Activated CD4-positive, alpha-beta T cell treated with anti-CD3 and anti-CD28 coated beads for 36 hours (primary cell): ENCODE results near the gene ADGRD1. TPM values are rescaled to one million over a fixed set of nuclear protein-coding genes. Genes with fewer than 3 reads are reported as not detected.

Experiments used
- ATAC-seq: fragments of 200-7000 bp; cut with Tn5 transposase; one replicate; pipeline ENCODE4 v1.10.0; 2021; ENCODE audit warnings: mild to moderate bottlenecking, moderate library complexity
- CTCF ChIA-PET: fragments of 350-600 bp; sonication (Branson Sonifier 250); formaldehyde crosslinking; loops from one replicate; lab custom pipeline; 2021; ENCODE audit warnings: antibody characterized with exemption; lab: Charles Lee
- POLR2A ChIA-PET: fragments of 350-600 bp; sonication (Branson Sonifier 250); formaldehyde crosslinking; loops from one replicate; lab custom pipeline; 2021; ENCODE audit warnings: antibody characterized with exemption, inconsistent platforms; lab: Charles Lee
- DNase-seq: peaks from one replicate; pipeline ENCODE4 v3.0.0-alpha.2; 2020
- H3K27ac Mint-ChIP-seq: one replicate; pipeline ENCODE4 v1.8.0; 2021; ENCODE audit warnings: mixed read lengths
- H3K27me3 Mint-ChIP-seq: one replicate; pipeline ENCODE4 v1.8.0; 2021; ENCODE audit warnings: mixed read lengths
- H3K36me3 Mint-ChIP-seq: one replicate; pipeline ENCODE4 v1.8.0; 2021; ENCODE audit warnings: low read depth, mixed read lengths
- H3K4me1 Mint-ChIP-seq: one replicate; pipeline ENCODE4 v1.8.0; 2021; ENCODE audit warnings: mixed read lengths
- H3K4me3 Mint-ChIP-seq: one replicate; pipeline ENCODE4 v1.8.0; 2021; ENCODE audit warnings: mild to moderate bottlenecking, moderate library complexity, mixed read lengths
- H3K9me3 Mint-ChIP-seq: one replicate; pipeline ENCODE4 v1.8.0; 2021; ENCODE audit warnings: low read depth, mixed read lengths
- intact Hi-C, 2 experiments: fragments of 100-400 bp; cut with DNase I in 1 of 2; cut with micrococcal nuclease in 1 of 2; formaldehyde crosslinking; loops; one replicate each; pipeline versions ENCODE4 v1.14.2 to v1.15.1; 2022 to 2024; cut with DNase I, micrococcal nuclease
- total RNA-seq, 2 experiments: library from RNA; stranded (reverse); gene quantifications; one replicate each; pipeline ENCODE4 v1.2.3, GENCODE V29; 2021

Gene ADGRD1
- total RNA-seq, 2 experiments from 2014 or later: 1.8 to 2.3 TPM

GRCh38 chr12:131043401-131043871 is 89.7 kb downstream of the ADGRD1 start:
- DNase-seq: no peak
- Mint-ChIP-seq H3K27ac (no peak overlapping the region), H3K27me3 (no peaks in the 10 kb centered on the region), H3K9me3 (no peaks in the 10 kb centered on the region), H3K4me3 (no peak overlapping the region), H3K4me1 (no peaks in the 10 kb centered on the region), H3K36me3 (no peaks in the 10 kb centered on the region)
- ChIA-PET CTCF (no interaction called here), POLR2A (no interaction called here)
- ATAC-seq: no peak
- intact Hi-C loops: no loop called here

GRCh38 chr12:131044136-131044535 is 90.4 kb downstream of the ADGRD1 start:
- intact Hi-C loops: no loop called here
- DNase-seq (no peak), ATAC-seq (no peak)
- no peaks in the 10 kb centered on the region for H3K9me3 Mint-ChIP-seq
- H3K4me1 Mint-ChIP-seq: no peaks in the 10 kb centered on the region
- no peaks in the 10 kb centered on the region for H3K36me3 Mint-ChIP-seq
- POLR2A ChIA-PET: no interaction called here
- H3K27ac Mint-ChIP-seq: no peak overlapping the region
- no peaks in the 10 kb centered on the region for H3K27me3 Mint-ChIP-seq
- H3K4me3 Mint-ChIP-seq: no peak overlapping the region
- CTCF ChIA-PET: no interaction called here

- ATAC-seq (no peak), DNase-seq (no peak)
- CTCF ChIA-PET: no interaction called here
- H3K27ac Mint-ChIP-seq: no peak overlapping the region
- H3K4me3 Mint-ChIP-seq: no peak overlapping the region
- POLR2A ChIA-PET: no interaction called here
- H3K27me3 Mint-ChIP-seq: peaks cover 2% of the 10 kb centered on the region
- no peaks in the 10 kb centered on the region for H3K9me3 Mint-ChIP-seq
- no peaks in the 10 kb centered on the region for H3K36me3 Mint-ChIP-seq
- no peaks in the 10 kb centered on the region for H3K4me1 Mint-ChIP-seq
- intact Hi-C loops: no loop called here
Measured at GRCh38 chr12:131044760-131045381, 91.2 kb downstream of the ADGRD1 start.

- peaks cover 2% of the 10 kb centered on the region for H3K27me3 Mint-ChIP-seq
- no peak for DNase-seq
- intact Hi-C loops: no loop called here
- CTCF ChIA-PET: no interaction called here
- no peaks in the 10 kb centered on the region for H3K36me3 Mint-ChIP-seq
- no peaks in the 10 kb centered on the region for H3K9me3 Mint-ChIP-seq
- no peak for ATAC-seq
- H3K4me1 Mint-ChIP-seq: no peaks in the 10 kb centered on the region
- H3K27ac Mint-ChIP-seq: no peak overlapping the region
- no peak overlapping the region for H3K4me3 Mint-ChIP-seq
- POLR2A ChIA-PET: no interaction called here
Measured at GRCh38 chr12:131045705-131046460, 92.2 kb downstream of the ADGRD1 start.

GRCh38 chr12:131046813-131047788 is 93.4 kb downstream of the ADGRD1 start:
- ChIA-PET POLR2A (no interaction called here), CTCF (interaction anchor here (1.1 kb wide), 1 partner anchor 220 kb away, joined by 3 read pairs; no protein-coding TSS in a partner anchor)
- H3K27me3 Mint-ChIP-seq: peaks cover 2% of the 10 kb centered on the region
- H3K4me3 Mint-ChIP-seq: no peak overlapping the region
- peak; percentile 39 for DNase-seq
- H3K27ac Mint-ChIP-seq: no peak overlapping the region
- no peaks in the 10 kb centered on the region for H3K36me3 Mint-ChIP-seq
- H3K9me3 Mint-ChIP-seq: no peaks in the 10 kb centered on the region
- no peaks in the 10 kb centered on the region for H3K4me1 Mint-ChIP-seq
- peak; percentile 57 for ATAC-seq
- intact Hi-C loops: no loop called here

- POLR2A ChIA-PET: no interaction called here
- Mint-ChIP-seq H3K9me3 (no peaks in the 10 kb centered on the region), H3K4me1 (no peaks in the 10 kb centered on the region), H3K4me3 (no peak overlapping the region), H3K27ac (no peak overlapping the region), H3K27me3 (peaks cover 2% of the 10 kb centered on the region), H3K36me3 (no peaks in the 10 kb centered on the region)
- CTCF ChIA-PET: interaction anchor here (1.1 kb wide), 1 partner anchor 221 kb away, joined by 3 read pairs; no protein-coding TSS in a partner anchor
- intact Hi-C loops: no loop called here
- ATAC-seq (no peak), DNase-seq (no peak)
Measured at GRCh38 chr12:131047789-131048610, 94.3 kb downstream of the ADGRD1 start.

- Mint-ChIP-seq H3K4me1 (no peaks in the 10 kb centered on the region), H3K4me3 (no peak overlapping the region), H3K36me3 (no peaks in the 10 kb centered on the region), H3K27ac (no peak overlapping the region), H3K27me3 (peaks cover 2% of the 10 kb centered on the region), H3K9me3 (no peaks in the 10 kb centered on the region)
- no peak for DNase-seq
- ATAC-seq: no peak
- ChIA-PET CTCF (no interaction called here), POLR2A (no interaction called here)
- intact Hi-C loops: no loop called here
Measured at GRCh38 chr12:131048611-131048990, 94.9 kb downstream of the ADGRD1 start.

- no peak overlapping the region for H3K4me3 Mint-ChIP-seq
- intact Hi-C loops: no loop called here
- ChIA-PET CTCF (no interaction called here), POLR2A (no interaction called here)
- DNase-seq: no peak
- H3K27me3 Mint-ChIP-seq: peaks cover 2% of the 10 kb centered on the region
- no peaks in the 10 kb centered on the region for H3K36me3 Mint-ChIP-seq
- no peak overlapping the region for H3K27ac Mint-ChIP-seq
- ATAC-seq: no peak
- H3K9me3 Mint-ChIP-seq: no peaks in the 10 kb centered on the region
- no peaks in the 10 kb centered on the region for H3K4me1 Mint-ChIP-seq
Measured at GRCh38 chr12:131049002-131049401, 95.3 kb downstream of the ADGRD1 start.

- H3K4me3 Mint-ChIP-seq: no peak overlapping the region
- no peaks in the 10 kb centered on the region for H3K9me3 Mint-ChIP-seq
- peaks cover 2% of the 10 kb centered on the region for H3K27me3 Mint-ChIP-seq
- CTCF ChIA-PET: interaction anchor here (0.8 kb wide), 1 partner anchor 232 kb away, joined by 5 read pairs; no protein-coding TSS in a partner anchor
- DNase-seq: no peak
- no peak overlapping the region for H3K27ac Mint-ChIP-seq
- no peak for ATAC-seq
- POLR2A ChIA-PET: no interaction called here
- intact Hi-C loops: no loop called here
- H3K4me1 Mint-ChIP-seq: no peaks in the 10 kb centered on the region
- H3K36me3 Mint-ChIP-seq: no peaks in the 10 kb centered on the region
Measured at GRCh38 chr12:131049549-131050339, 96.0 kb downstream of the ADGRD1 start.

GRCh38 chr12:131050463-131051154 is 96.9 kb downstream of the ADGRD1 start:
- intact Hi-C loops: no loop called here
- POLR2A ChIA-PET: no interaction called here
- Mint-ChIP-seq H3K27me3 (peaks cover 6% of the 10 kb centered on the region), H3K36me3 (no peaks in the 10 kb centered on the region), H3K9me3 (no peaks in the 10 kb centered on the region), H3K27ac (no peak overlapping the region), H3K4me3 (no peak overlapping the region), H3K4me1 (no peaks in the 10 kb centered on the region)
- CTCF ChIA-PET: no interaction called here
- ATAC-seq (no peak), DNase-seq (no peak)
